Neural progenitor cell (in vitro differentiated cells): ENCODE results near the gene UBR4. TPM values are rescaled to one million over a fixed set of nuclear protein-coding genes. Genes with fewer than 3 reads are reported as not detected.

Source experiments
- DNase-seq: peaks from one replicate; pipeline ENCODE4 v3.0.0-alpha.2; 2016; ENCODE audit warnings: low spot score
- H2AFZ ChIP-seq: fragments of 200-600 bp; sonication (generic); replicated peaks from 2 replicates; pipeline ENCODE4 v1.6.1; 2016; ENCODE audit warnings: antibody characterized with exemption
- H3F3A ChIP-seq: fragments of 200-600 bp; sonication (generic); 2 replicates; pipeline ENCODE4 v1.6.1; 2016; ENCODE audit warnings: antibody characterized with exemption, low read depth
- H3K27ac ChIP-seq: fragments of 200-600 bp; sonication (generic); 2 replicates; pipeline ENCODE4 v1.5.1; 2016; ENCODE audit warnings: mild to moderate bottlenecking
- H3K27me3 ChIP-seq: fragments of 200-600 bp; sonication (generic); 2 replicates; pipeline ENCODE4 v1.6.1; 2016; ENCODE audit warnings: mild to moderate bottlenecking, moderate library complexity
- H3K36me3 ChIP-seq: fragments of 200-600 bp; sonication (generic); 2 replicates; pipeline ENCODE4 v1.5.1; 2016
- H3K4me1 ChIP-seq: fragments of 200-600 bp; sonication (generic); 2 replicates; pipeline ENCODE4 v1.6.1; 2016; ENCODE audit warnings: mixed run types
- H3K4me2 ChIP-seq: fragments of 200-600 bp; sonication (generic); 2 replicates; pipeline ENCODE4 v1.6.1; 2016
- H3K4me3 ChIP-seq: fragments of 200-600 bp; sonication (generic); 2 replicates; pipeline ENCODE4 v1.5.1; 2016
- H3K79me2 ChIP-seq: fragments of 200-600 bp; sonication (generic); 2 replicates; pipeline ENCODE4 v1.6.1; 2016; ENCODE audit warnings: low read depth
- H3K9ac ChIP-seq: fragments of 200-600 bp; sonication (generic); 2 replicates; pipeline ENCODE4 v1.6.1; 2016
- H3K9me3 ChIP-seq: fragments of 200-600 bp; sonication (generic); 2 replicates; pipeline ENCODE4 v1.5.1; 2016; ENCODE audit warnings: low read depth
- H4K20me1 ChIP-seq: fragments of 200-600 bp; sonication (generic); 2 replicates; pipeline ENCODE4 v1.6.1; 2016; ENCODE audit warnings: low read depth
- H3K27ac Mint-ChIP-seq: 3 replicates; pipeline ENCODE4 v1.8.0; 2021; ENCODE audit warnings: mixed read lengths
- H3K27me3 Mint-ChIP-seq: 2 replicates; pipeline ENCODE4 v1.8.0; 2022; ENCODE audit warnings: low read depth, mild to moderate bottlenecking, inconsistent platforms, moderate library complexity, mixed read lengths; ENCODE audit not compliant: insufficient read depth
- H3K36me3 Mint-ChIP-seq: 3 replicates; pipeline ENCODE4 v1.8.0; 2021; ENCODE audit warnings: mixed read lengths
- H3K4me1 Mint-ChIP-seq: 3 replicates; pipeline ENCODE4 v1.8.0; 2021; ENCODE audit warnings: mixed read lengths
- H3K4me3 Mint-ChIP-seq: 3 replicates; pipeline ENCODE4 v1.8.0; 2021; ENCODE audit warnings: mild to moderate bottlenecking, moderate library complexity, mixed read lengths
- H3K9me3 Mint-ChIP-seq: 3 replicates; pipeline ENCODE4 v1.8.0; 2020; ENCODE audit warnings: mixed read lengths
- EZH2 ChIP-seq: fragments of 200-600 bp; sonication (generic); IDR thresholded peaks from 2 replicates; pipeline ENCODE4 v1.6.1; 2017; ENCODE audit warnings: antibody characterized with exemption, mild to moderate bottlenecking, moderate library complexity
- EZH2phosphoT487 ChIP-seq: fragments of 200-600 bp; sonication (generic); IDR thresholded peaks from 2 replicates; pipeline ENCODE4 v1.6.1; 2017; ENCODE audit warnings: antibody characterized with exemption
- total RNA-seq: library from RNA; depleted of rRNA; stranded (reverse); fragments of >200 nt; gene quantifications from 2 replicates; pipeline ENCODE4 v1.2.3, GENCODE V29; 2015; ENCODE audit warnings: low replicate concordance
- TF ChIP-seq, protein P1 (sequence below): fragments of 200-600 bp; sonication (generic); IDR thresholded peaks from 2 replicates; pipeline ENCODE4 v1.5.1; 2017; ENCODE audit warnings: antibody characterized with exemption, mild to moderate bottlenecking

Gene UBR4
- total RNA-seq, 1 donor from 2014 or later = 71.2 TPM

DNA sequence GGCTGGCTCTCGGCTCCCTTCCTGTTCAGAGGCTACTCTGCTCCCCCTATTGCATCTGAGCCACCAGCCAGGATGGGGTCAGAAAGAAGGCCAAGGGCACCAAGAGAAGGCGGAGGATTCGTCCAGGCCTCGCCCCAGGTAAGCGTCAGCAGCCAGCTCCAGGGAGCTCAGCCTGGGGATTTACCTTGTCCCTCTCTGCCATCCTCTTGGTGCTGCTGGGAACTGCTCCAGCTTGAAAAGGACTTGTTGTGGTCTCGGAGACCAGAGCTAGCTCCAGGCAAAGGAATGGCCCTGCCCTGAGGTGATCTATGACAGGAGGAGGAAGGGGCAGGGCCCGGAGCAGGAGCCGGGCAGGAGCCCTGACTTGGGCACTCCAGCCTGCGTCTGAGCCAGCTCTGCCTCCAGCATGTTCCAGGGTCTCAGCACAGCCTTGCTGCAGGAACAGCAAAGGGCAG lies 139.8 kb downstream of the UBR4 start:
- Mint-ChIP-seq H3K27me3 (peaks cover 6% of the 10 kb centered on the region), H3K27ac (no peak overlapping the region), H3K9me3 (no peaks in the 10 kb centered on the region), H3K4me1 (peaks cover 18% of the 10 kb centered on the region), H3K36me3 (peaks cover 6% of the 10 kb centered on the region), H3K4me3 (no peak overlapping the region)
- Histone ChIP-seq H3K27ac (no peak overlapping the region), H3F3A (peaks cover 4% of the 10 kb centered on the region), H2AFZ (no peak overlapping the region), H3K9me3 (no peaks in the 10 kb centered on the region), H3K4me1 (peaks cover 15% of the 10 kb centered on the region), H3K27me3 (no peaks in the 10 kb centered on the region), H3K4me3 (no peak overlapping the region), H3K4me2 (no peak overlapping the region), H3K79me2 (no peaks in the 10 kb centered on the region), H3K9ac (no peak overlapping the region), H4K20me1 (no peaks in the 10 kb centered on the region), H3K36me3 (no peaks in the 10 kb centered on the region)
- DNase-seq = no peak
- TF ChIP-seq, protein P1, sequence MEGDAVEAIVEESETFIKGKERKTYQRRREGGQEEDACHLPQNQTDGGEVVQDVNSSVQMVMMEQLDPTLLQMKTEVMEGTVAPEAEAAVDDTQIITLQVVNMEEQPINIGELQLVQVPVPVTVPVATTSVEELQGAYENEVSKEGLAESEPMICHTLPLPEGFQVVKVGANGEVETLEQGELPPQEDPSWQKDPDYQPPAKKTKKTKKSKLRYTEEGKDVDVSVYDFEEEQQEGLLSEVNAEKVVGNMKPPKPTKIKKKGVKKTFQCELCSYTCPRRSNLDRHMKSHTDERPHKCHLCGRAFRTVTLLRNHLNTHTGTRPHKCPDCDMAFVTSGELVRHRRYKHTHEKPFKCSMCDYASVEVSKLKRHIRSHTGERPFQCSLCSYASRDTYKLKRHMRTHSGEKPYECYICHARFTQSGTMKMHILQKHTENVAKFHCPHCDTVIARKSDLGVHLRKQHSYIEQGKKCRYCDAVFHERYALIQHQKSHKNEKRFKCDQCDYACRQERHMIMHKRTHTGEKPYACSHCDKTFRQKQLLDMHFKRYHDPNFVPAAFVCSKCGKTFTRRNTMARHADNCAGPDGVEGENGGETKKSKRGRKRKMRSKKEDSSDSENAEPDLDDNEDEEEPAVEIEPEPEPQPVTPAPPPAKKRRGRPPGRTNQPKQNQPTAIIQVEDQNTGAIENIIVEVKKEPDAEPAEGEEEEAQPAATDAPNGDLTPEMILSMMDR = no peak
- TF ChIP-seq EZH2phosphoT487 (no peak), EZH2 (no peak)

DNA sequence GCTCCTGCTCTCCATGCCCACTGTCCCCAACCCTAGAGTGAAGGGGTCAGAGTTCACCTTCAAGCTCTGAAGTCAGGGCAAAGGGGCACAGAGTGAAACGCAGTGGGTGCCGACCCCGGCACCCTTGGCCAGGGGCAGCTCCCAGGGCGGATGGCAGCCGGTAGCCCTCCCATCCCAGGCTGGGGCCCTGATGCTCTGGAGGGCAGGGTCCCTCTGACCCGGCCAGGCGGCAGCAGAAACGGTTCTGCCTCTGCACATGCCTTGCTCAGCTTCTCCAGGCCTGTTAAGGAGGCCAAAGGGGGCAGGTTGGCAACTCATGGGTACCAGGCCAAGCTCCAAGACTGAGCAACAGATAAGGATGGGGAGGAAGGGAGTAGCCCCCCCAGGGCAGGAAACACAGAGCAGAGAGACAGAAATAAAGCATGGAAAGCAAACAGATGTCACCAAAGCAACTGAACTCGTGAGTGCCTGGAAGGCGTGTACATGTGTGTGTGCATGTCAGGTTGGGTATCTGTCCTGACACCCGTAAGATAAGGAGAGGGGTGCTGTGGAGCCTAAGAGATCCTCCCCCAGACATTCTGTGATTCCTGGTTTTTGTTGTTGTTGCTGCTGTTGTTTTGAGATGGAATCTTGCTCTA lies 141.3 kb downstream of the UBR4 start:
- Histone ChIP-seq H2AFZ (no peak overlapping the region), H3K36me3 (no peaks in the 10 kb centered on the region), H3K4me1 (peaks cover 15% of the 10 kb centered on the region), H3F3A (peaks cover 4% of the 10 kb centered on the region), H4K20me1 (no peaks in the 10 kb centered on the region), H3K9ac (no peak overlapping the region), H3K9me3 (no peaks in the 10 kb centered on the region), H3K4me2 (no peak overlapping the region), H3K27me3 (no peaks in the 10 kb centered on the region), H3K4me3 (no peak overlapping the region), H3K27ac (no peak overlapping the region), H3K79me2 (no peaks in the 10 kb centered on the region)
- Mint-ChIP-seq H3K4me3 (no peak overlapping the region), H3K27me3 (peaks cover 6% of the 10 kb centered on the region), H3K4me1 (peaks cover 18% of the 10 kb centered on the region), H3K9me3 (no peaks in the 10 kb centered on the region), H3K27ac (no peak overlapping the region), H3K36me3 (peaks cover 2% of the 10 kb centered on the region)
- DNase-seq = no peak
- TF ChIP-seq, protein P1 = no peak

GRCh38 chr1:19067912-19068638 lies 142.0 kb downstream of the UBR4 start:
- H3K9ac ChIP-seq = no peak overlapping the region
- Mint-ChIP-seq H3K4me3 (no peak overlapping the region), H3K27ac (no peak overlapping the region), H3K36me3 (no peaks in the 10 kb centered on the region), H3K27me3 (peaks cover 6% of the 10 kb centered on the region), H3K9me3 (no peaks in the 10 kb centered on the region), H3K4me1 (peaks cover 18% of the 10 kb centered on the region)
- TF ChIP-seq, protein P1 = no peak
- TF ChIP-seq EZH2phosphoT487 = no peak
- TF ChIP-seq EZH2 = no peak
- no peak overlapping the region for H3K27ac ChIP-seq
- no peaks in the 10 kb centered on the region for H3K9me3 ChIP-seq
- H3F3A ChIP-seq = peaks cover 4% of the 10 kb centered on the region
- no peaks in the 10 kb centered on the region for H3K36me3 ChIP-seq
- H3K4me1 ChIP-seq = peaks cover 15% of the 10 kb centered on the region
- H3K27me3 ChIP-seq = no peaks in the 10 kb centered on the region
- H3K79me2 ChIP-seq = no peaks in the 10 kb centered on the region
- no peak for DNase-seq
- H2AFZ ChIP-seq = no peak overlapping the region
- no peaks in the 10 kb centered on the region for H4K20me1 ChIP-seq
- H3K4me3 ChIP-seq = no peak overlapping the region
- no peak overlapping the region for H3K4me2 ChIP-seq
